Caco-2 (cell line): Measurements from ENCODE around the gene MLLT10. TPM values are rescaled to one million over a fixed set of nuclear protein-coding genes. Genes with fewer than 3 reads are reported as not detected.

Source experiments
- BruUV-seq: library from RNA; stranded (reverse); fragments of 400-500 nt; replicated peaks from 2 replicates; lab custom pipeline; 2021; lab: Mats Ljungman, UMichigan
- CTCF ChIA-PET: fragments of 300-600 bp; sonication (Branson Sonifier 250); formaldehyde crosslinking; loops from one replicate; lab custom pipeline; 2022; ENCODE audit warnings: antibody characterized with exemption; lab: Charles Lee
- POLR2A ChIA-PET: fragments of 300-600 bp; sonication (Branson Sonifier 250); formaldehyde crosslinking; loops from one replicate; lab custom pipeline; 2022; ENCODE audit warnings: antibody characterized with exemption; lab: Charles Lee
- DNase-seq, 2 experiments: peaks; one replicate each; pipeline versions ENCODE4 v3.0.0 to v3.0.0-alpha.2; 2020 to 2022
- H3K27me3 ChIP-seq: replicated peaks from 2 replicates; pipeline ENCODE4 v1.6.0; 2011; ENCODE audit warnings: low read length; ENCODE audit not compliant: control insufficient read depth, insufficient read depth
- H3K36me3 ChIP-seq: 2 replicates; pipeline ENCODE4 v1.5.1; 2011; ENCODE audit warnings: low read length; ENCODE audit not compliant: control insufficient read depth, insufficient read depth
- H3K4me1 ChIP-seq: fragments of 250-450 bp; sonication (Bioruptor Pico); 2 replicates; pipeline ENCODE4 v1.5.1; 2020; ENCODE audit warnings: mild to moderate bottlenecking
- H3K4me3 ChIP-seq: 2 replicates; pipeline ENCODE4 v1.5.1; 2011; ENCODE audit warnings: low read depth, mild to moderate bottlenecking, control low read depth, low read length
- H3K9me3 ChIP-seq: fragments of 250-450 bp; sonication (Bioruptor Pico); 2 replicates; pipeline ENCODE4 v1.5.1; 2020; ENCODE audit warnings: mild to moderate bottlenecking, moderate library complexity
- H3K27ac Mint-ChIP-seq: one replicate; pipeline ENCODE4 v1.8.0; 2022; ENCODE audit warnings: mixed read lengths; ENCODE audit not compliant: unreplicated experiment
- H3K27me3 Mint-ChIP-seq: one replicate; pipeline ENCODE4 v1.8.0; 2022; ENCODE audit warnings: mixed read lengths; ENCODE audit not compliant: insufficient read depth, unreplicated experiment
- H3K36me3 Mint-ChIP-seq: one replicate; pipeline ENCODE4 v1.8.0; 2022; ENCODE audit warnings: mild to moderate bottlenecking, mixed read lengths; ENCODE audit not compliant: insufficient read depth, unreplicated experiment
- H3K4me1 Mint-ChIP-seq: one replicate; pipeline ENCODE4 v1.8.0; 2022; ENCODE audit warnings: low read depth, mixed read lengths; ENCODE audit not compliant: unreplicated experiment
- H3K4me3 Mint-ChIP-seq: one replicate; pipeline ENCODE4 v1.8.0; 2022; ENCODE audit warnings: mild to moderate bottlenecking, moderate library complexity, mixed read lengths; ENCODE audit not compliant: unreplicated experiment
- H3K9me3 Mint-ChIP-seq: one replicate; pipeline ENCODE4 v1.8.0; 2022; ENCODE audit warnings: mixed read lengths; ENCODE audit not compliant: unreplicated experiment
- CTCF ChIP-seq, 2 experiments: fragments of 200-600 bp in 1 of 2; IDR thresholded peaks; 1 replicate in 1 of 2; 2 replicates in 1 of 2; pipeline versions ENCODE4 v1.5.1 to v1.8.0; 2011 to 2022; ENCODE audit warnings: antibody characterized with exemption in 1 of 2, control low read depth in 1 of 2, inconsistent platforms in 1 of 2, low read depth in 1 of 2, low read length in 1 of 2, mild to moderate bottlenecking in 1 of 2, moderate library complexity in 1 of 2; ENCODE audit not compliant: insufficient read depth in 1 of 2, severe bottlenecking in 1 of 2, unreplicated experiment in 1 of 2
- intact Hi-C: fragments of 100-400 bp; cut with micrococcal nuclease; formaldehyde crosslinking; loops from one replicate; pipeline ENCODE4 v1.10.0; 2022; ENCODE audit not compliant: unreplicated experiment
- total RNA-seq: library from RNA; stranded (reverse); gene quantifications from 2 replicates; pipeline ENCODE4 v1.2.3, GENCODE V29; 2022

Gene MLLT10
- total RNA-seq, 1 experiment from 2014 or later = 84.3 TPM

GRCh38 chr10:21488246-21488956 is 45.6 kb upstream of the MLLT10 start:
- no peaks in the 10 kb centered on the region for H3K27me3 ChIP-seq
- Mint-ChIP-seq H3K27me3 (no peaks in the 10 kb centered on the region), H3K4me3 (no peak overlapping the region), H3K9me3 (peaks cover 10% of the 10 kb centered on the region), H3K4me1 (peaks cover 12% of the 10 kb centered on the region), H3K36me3 (peaks cover 6% of the 10 kb centered on the region), H3K27ac (no peak overlapping the region)
- H3K9me3 ChIP-seq = no peaks in the 10 kb centered on the region
- BruUV-seq = no TSS peak
- H3K4me3 ChIP-seq = no peak overlapping the region
- no peaks in the 10 kb centered on the region for H3K36me3 ChIP-seq
- ChIA-PET POLR2A (no interaction called here), CTCF (no interaction called here)
- H3K4me1 ChIP-seq = peaks cover 3% of the 10 kb centered on the region; the same call in 1 of the 2 replicates
- DNase-seq = no peak
- TF ChIP-seq CTCF (IDR thresholded peaks at IDR 0.05; ENCODE audit: insufficient read depth in 1 of 2, low read depth in 1 of 2, low read length in 1 of 2, severe bottlenecking in 1 of 2, unreplicated experiment in 1 of 2) = no peak
- intact Hi-C loops = no loop called here

- intact Hi-C loops = no loop called here
- no TSS peak for BruUV-seq
Observed at GRCh38 chr10:21488957-21489446, 45.0 kb upstream of the MLLT10 start.

More at GRCh38 chr10:21488957-21489446, 45.0 kb upstream of the MLLT10 start:
- H3K4me1 Mint-ChIP-seq = peaks cover 12% of the 10 kb centered on the region
- no peaks in the 10 kb centered on the region for H3K27me3 Mint-ChIP-seq
- peaks cover 6% of the 10 kb centered on the region for H3K36me3 Mint-ChIP-seq
- H3K36me3 ChIP-seq = no peaks in the 10 kb centered on the region
- ChIA-PET CTCF (no interaction called here), POLR2A (no interaction called here)
- no peak overlapping the region for H3K27ac Mint-ChIP-seq
- H3K4me3 Mint-ChIP-seq = no peak overlapping the region
- H3K4me3 ChIP-seq = no peak overlapping the region
- TF ChIP-seq CTCF (IDR thresholded peaks at IDR 0.05; ENCODE audit: insufficient read depth in 1 of 2, low read depth in 1 of 2, low read length in 1 of 2, severe bottlenecking in 1 of 2, unreplicated experiment in 1 of 2) = no peak
- H3K9me3 ChIP-seq = no peaks in the 10 kb centered on the region
- no peak for DNase-seq
- H3K4me1 ChIP-seq = peaks cover 3% of the 10 kb centered on the region; the same call in 1 of the 2 replicates
- no peaks in the 10 kb centered on the region for H3K27me3 ChIP-seq
- peaks cover 10% of the 10 kb centered on the region for H3K9me3 Mint-ChIP-seq
